Activated CD8-positive, alpha-beta memory T cell treated with anti-CD3 and anti-CD28 coated beads, Interleukin-2, amount 50 U/mL, for 4 hours (primary cell): ENCODE results near the gene ZFP36L2.

Experiments used
- DNase-seq: peaks from one replicate; pipeline ENCODE4 v3.0.0-alpha.2; 2020

Gene ZFP36L2

GRCh38 chr2:43241558-43241957, 15.2 kb upstream of the ZFP36L2 start:
- no peak for DNase-seq

DNA sequence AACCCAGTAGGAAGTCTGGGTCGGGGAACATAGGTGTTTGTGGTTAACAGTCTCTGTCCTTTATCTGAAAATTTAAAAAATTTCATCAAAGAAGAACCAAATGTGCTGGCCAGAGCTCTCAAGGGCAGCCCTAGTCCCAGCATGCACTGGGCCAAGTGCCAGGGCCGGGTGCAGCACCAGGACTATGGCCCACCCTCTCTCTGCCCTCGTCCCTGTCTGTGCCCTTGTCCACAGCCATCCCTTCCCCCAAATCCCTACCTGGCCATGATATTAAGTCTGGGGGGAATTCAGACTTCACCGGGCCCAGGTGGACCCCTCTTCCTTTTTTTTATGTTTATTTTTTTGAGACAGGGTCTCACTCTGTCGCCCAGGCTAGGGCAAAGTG, 14.4 kb upstream of the ZFP36L2 start:
- DNase-seq = no peak

GRCh38 chr2:43239981-43240765, 13.8 kb upstream of the ZFP36L2 start:
- DNase-seq = no peak

DNA sequence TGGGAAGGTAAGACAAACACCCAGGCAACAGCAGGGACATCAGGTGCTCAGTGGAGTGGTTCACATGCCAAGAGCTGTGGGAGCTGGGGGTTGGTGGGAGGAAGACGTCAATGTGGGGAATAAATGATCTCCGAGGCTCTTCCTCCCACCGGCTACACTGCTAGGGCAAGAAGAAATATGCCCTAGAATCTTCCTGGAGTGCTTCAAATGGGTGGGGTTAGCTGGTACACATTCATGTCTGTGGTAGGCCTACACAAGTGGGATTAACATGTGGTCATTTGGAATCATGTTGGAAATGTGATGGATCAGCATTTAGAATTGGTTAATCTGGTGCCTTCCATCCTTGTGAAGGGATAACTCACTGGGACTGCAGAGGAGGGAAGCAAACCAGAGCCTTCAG, 12.4 kb upstream of the ZFP36L2 start:
- DNase-seq = no peak

GRCh38 chr2:43238176-43238575, 11.8 kb upstream of the ZFP36L2 start:
- DNase-seq = no peak

DNA sequence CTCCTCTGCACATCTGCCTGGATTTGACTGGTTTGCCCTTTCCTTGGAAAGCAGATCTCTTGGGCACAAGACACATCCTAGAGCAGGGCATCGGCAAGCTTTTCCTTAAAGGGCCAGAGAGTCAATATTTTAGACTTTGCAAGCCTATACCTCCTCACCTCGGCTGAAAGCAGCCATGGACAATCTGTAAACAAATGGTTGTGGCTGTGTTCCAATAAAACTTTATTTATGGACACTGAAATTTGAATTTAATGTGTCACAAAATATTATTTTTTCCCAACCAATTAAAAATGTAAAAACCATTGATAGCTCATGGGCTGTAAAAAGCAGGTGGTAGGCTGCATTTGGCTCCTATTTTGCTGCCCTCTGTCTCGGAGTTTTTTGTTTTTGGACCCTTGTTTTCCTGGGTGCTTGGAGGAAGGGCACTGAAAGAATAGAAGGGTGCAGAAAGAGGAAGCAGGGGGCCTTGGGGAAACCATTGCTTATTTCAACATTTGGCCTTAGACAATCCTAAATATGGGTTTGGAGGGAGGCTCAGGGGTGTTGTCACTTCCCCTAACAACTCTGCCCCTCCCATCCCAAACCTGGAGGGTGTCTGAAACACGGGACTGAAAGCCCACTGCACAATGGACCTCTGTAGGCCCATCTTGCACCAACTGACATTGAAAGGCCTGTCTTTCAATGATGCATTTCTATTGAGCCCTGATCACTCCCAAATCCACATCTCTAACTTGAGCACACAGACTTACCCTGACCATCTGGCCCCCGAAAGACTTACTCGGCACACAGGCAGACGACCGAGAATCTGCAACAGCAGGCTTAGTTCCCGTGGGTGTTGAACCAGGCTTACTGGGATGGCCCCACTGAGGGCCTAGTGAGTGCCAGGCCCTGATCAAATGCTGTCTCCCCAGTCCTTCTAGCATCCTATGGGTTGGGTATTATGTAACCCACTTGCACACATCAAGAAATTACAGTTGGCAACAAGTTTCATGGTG, 7.1 kb upstream of the ZFP36L2 start:
- no peak for DNase-seq

DNA sequence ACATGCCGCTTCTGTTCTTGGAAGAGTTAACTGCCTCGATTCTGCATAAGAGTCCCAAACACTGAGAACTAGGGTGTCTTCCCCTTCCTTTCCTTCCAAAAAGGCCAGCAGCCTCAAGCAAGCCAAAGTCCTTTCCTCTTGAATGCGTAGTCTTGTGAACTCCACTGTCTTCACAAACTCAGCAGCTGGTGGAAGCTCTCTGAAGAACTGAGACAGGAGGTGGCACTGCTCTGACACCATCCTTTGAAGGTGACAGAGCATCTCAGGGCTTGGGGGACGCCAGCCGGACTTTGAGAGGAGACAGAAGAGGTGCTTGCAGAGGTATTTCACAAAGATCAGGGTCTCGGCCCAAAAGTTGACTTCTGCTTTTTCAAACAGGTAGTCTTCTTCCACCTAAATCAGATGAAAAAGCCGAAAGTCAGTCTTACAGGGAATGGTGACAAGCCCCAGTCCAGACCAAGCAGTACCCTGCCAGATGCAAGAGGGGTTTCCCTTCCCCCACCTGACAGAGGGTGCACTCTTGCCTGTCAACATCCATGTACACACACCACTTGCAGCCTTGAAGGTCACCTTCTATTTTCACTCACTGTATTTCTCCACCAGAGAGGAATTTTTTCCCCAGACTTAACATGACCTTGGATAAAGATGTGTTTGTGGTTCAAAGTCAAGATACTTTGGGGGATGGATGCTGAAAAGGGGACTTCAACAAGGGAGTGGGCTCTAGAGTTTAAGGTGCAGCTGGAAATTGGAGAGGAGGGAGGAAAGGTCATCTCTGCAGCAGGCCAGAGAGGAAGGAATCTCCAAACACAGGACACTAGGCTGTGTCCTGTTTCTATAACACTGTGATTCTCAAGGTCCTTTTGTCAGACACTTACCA, 4.8 kb upstream of the ZFP36L2 start:
- DNase-seq = no peak

DNA sequence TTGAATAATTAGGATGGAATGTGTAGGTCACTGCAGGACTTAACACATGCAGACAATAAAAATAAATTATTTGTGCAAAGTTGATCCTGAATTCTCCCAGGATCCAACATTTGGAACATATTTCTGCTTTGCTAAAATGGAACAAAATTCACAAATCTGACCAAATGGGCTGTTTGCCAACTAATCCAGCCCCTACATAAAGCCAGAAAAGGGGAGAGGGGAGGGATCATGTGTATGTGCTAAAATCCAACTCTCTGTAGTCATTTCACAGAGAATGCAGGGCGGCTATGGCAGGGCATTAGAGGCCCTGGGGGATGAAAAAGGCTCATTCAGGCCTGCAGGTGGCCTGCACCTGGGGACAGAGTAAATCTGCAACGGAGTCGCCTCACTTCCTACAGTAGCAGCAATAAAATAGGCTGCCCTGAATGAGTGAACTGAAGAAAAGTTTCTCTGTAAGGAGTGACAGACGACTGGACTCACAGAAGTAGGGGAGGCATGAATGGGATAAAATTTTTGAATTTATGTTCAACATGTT, 4.0 kb upstream of the ZFP36L2 start:
- no peak for DNase-seq

GRCh38 chr2:43228756-43229659, 2.6 kb upstream of the ZFP36L2 start:
- no peak for DNase-seq

DNA sequence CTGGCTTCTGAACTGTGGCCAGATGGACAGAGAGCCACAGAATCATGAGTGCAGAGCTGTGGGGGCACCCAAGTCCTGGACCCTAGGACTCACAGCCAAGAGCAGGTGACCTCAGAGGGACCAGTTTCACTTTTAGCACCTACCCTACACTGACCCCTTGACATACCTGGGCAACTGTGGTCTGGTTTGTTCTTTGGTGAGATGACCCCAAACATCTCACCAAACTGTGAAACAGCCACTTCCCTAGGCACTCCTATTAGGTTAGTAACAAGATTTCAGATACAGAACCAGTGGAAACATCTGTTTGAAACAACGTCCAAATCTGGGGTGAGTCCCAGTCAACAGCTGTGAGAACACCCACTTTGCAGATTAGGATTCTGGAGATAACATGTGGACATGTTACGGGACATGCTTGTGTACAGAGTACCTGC, 1.9 kb upstream of the ZFP36L2 start:
- DNase-seq = no peak

DNA sequence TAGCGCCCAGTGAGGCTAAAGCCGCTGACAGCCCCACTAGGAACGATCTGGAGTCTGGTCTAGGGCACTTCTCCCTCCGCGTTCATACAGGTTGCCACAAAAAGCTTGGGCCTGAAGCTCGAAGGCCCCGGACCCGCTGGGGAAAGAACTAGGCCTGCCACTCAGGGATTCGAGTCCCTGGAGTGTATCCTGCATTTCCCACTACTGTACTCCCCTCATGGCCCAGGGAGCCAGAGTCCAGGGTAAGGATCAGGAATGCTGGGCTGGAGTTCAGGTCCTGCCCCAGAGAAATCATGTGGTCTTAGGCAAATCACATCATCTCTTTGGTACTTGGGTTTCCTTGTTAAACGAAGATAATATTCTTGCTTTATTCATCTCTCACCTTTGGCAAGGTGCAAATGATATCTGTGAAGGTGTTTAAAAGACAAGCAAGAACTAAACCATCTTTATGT, 1.4 kb upstream of the ZFP36L2 start:
- no peak for DNase-seq

- peak; percentile 69 for DNase-seq
Measured at GRCh38 chr2:43226955-43227829, 786 bp upstream of the ZFP36L2 start.

GRCh38 chr2:43225788-43226557, 433 bp downstream of the ZFP36L2 start:
- peak; percentile 62 for DNase-seq

DNA sequence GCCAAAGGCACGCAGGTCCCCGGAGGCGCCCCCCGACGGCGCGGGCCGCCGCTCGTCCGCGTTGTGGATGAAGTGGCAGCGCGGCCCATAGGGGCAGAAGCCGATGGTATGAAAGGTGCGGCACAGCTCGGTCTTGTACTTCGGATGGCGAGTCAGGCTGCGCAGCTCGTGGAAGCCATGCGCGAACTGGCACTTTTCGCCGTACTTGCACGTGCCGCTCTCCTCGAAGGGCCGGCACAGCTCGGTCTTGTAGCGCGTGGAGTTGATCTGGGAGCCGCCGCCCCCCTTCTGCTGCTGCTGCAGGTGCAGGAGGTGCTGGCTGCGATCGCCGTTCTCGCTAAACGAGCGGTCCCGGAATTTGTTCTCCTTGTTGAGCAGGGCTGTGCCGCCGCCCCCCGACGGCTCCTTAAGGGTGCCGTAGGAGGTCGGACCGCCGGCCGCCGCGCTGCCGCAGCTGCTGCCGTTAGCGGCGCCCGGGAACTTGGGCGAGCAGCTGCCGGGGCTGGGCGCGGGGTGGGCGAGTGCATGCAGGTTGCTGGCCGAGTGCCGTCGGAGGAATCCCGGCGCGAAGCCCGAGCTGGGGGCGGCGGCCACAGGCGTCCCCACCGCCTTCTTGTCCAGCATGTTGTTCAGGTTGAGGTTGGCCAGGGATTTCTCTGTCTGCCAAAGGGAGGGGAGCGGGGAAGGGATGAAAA, 1.2 kb downstream of the ZFP36L2 start:
- DNase-seq = peak; percentile 60

GRCh38 chr2:43224571-43225092, 1.8 kb downstream of the ZFP36L2 start:
- peak; percentile 45 for DNase-seq

- DNase-seq = peak; percentile 71
Measured at GRCh38 chr2:43224131-43224570, 2.3 kb downstream of the ZFP36L2 start.

DNA sequence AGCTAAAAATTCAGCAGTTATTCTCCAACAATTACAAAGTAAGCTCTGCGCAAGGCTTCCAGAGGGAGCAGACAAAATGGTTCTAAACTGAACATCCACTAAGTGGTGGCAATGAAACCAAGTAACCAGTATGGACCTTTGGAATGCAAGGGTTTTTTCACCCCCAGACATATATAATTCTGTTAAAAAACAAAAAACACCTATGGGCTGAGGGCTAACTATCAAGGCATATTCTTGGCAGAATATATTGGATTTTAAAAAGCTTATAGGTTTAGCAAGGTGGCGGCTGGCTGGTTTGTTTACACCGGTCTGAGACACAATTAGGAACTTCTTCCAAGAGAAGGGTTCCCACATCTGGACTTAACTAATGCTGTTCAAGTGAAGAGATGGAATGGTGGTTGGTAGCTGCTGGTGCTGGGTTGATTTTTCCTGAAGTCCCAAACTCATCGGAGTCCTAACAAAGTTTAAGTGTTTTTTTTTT, 2.8 kb downstream of the ZFP36L2 start:
- no peak for DNase-seq
